T-helper 2 cell treated with Interferon-gamma antibody and Interleukin-4, amounts not matched to agents 100 ng/mL and 5 ng/mL, for 36 hours (primary cell): Measurements from ENCODE around the gene COA1. TPM values are rescaled to one million over a fixed set of nuclear protein-coding genes. Genes with fewer than 3 reads are reported as not detected.

Source experiments
- intact Hi-C: fragments of 100-400 bp; cut with micrococcal nuclease; formaldehyde crosslinking; loops from one replicate; pipeline ENCODE4 v1.15.1; 2023
- total RNA-seq: library from RNA; stranded (reverse); gene quantifications from 2 replicates; pipeline ENCODE4 v1.2.3, GENCODE V29; 2022

COA1 gene
- total RNA-seq, 1 donor from 2014 or later: 51.1 TPM

- intact Hi-C loops: loop anchor here (1.0 kb wide), 1 partner anchor 8 kb away; no protein-coding TSS in a partner anchor
These were observed 70.4 kb downstream of the COA1 start for GRCh38 chr7:43658718-43659548.

DNA sequence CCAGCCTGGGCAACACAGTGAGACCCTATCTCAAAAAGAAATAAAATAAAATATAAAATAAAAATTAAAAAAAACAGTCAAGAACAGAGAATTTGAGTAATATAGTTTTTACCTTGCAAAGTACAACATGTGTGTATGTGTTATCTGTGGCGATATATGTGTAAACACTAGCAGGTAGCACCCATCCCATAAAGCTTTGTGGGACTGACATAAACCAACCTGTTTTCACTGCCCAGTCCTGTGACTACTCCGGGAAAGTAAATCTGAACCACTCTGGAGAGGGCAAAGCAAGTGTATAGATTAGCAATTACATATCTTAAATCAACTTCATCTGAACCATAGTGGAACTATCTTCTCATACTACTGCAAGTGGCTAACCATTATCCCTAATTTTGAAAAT lies 72.3 kb downstream of the COA1 start:
- intact Hi-C loops: no loop called here

GRCh38 chr7:43655584-43655983 lies 73.7 kb downstream of the COA1 start:
- intact Hi-C loops: no loop called here

DNA sequence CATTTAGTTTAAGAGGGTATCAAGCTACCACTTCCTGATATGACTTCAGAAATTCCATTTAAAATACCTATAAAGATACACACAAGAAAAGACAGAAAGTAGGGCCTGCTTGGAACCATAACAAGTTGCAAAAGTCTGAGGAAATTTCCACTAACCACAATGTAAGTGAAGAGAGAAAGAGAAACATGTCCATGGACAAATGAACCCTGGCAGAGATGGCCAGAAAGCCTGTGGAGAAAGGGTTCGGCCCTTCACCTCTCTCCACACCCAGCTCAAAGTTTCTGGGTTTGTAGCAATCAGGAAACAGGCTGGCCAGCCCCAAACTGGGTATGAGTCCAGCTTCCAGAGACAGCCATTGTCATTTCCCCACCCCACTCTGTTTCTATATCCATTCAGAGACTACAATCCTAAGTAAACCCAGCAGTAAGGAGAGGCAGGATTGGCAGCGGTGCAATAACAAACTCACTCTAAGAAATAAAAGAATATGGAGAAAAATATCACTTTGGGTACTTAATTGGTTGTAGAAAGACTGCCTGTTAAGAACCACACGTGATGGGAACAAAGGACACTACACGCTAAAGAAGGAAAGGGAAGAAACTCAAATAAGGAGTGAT lies 75.3 kb downstream of the COA1 start:
- intact Hi-C loops: no loop called here

- intact Hi-C loops: no loop called here
These were observed 75.9 kb downstream of the COA1 start for GRCh38 chr7:43653466-43653865.

- intact Hi-C loops: no loop called here
These were observed 77.0 kb downstream of the COA1 start for GRCh38 chr7:43652364-43652763.

DNA sequence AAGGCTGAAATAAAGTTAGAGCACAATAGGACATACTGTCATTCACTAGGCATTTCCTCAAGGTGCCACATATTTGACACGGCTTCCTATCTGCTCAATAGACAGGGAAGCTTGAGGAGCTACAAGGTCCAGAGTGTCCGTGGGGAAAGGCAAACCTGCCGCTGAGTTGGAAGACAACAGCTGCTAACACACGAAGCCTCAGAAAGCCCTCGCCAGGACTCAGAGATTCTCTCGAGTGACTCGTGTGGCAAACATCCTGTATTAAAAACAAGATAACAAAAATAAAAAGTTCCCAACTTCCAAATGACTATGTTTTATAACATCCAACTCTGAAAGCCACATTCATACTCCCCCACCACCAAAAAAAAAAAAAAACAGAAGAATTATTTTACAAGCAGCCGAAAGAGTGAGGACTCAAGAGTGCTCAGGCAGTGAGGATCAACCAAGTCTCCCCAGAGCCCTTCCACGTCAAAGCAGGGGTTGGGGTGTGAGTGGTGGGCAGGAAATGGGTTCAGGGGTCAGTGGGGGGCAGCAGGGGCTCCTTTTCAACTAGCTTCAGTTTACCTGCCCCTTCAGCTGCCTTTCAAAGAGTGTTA lies 78.8 kb downstream of the COA1 start:
- intact Hi-C loops: loop anchor here (1.0 kb wide), 1 partner anchor 9 kb away; no protein-coding TSS in a partner anchor

- intact Hi-C loops: loop anchor here (1.0 to 2.0 kb wide), 5 partner anchors 13 to 64 kb away; no protein-coding TSS in a partner anchor
These were observed 79.5 kb downstream of the COA1 start for GRCh38 chr7:43649755-43650274.

DNA sequence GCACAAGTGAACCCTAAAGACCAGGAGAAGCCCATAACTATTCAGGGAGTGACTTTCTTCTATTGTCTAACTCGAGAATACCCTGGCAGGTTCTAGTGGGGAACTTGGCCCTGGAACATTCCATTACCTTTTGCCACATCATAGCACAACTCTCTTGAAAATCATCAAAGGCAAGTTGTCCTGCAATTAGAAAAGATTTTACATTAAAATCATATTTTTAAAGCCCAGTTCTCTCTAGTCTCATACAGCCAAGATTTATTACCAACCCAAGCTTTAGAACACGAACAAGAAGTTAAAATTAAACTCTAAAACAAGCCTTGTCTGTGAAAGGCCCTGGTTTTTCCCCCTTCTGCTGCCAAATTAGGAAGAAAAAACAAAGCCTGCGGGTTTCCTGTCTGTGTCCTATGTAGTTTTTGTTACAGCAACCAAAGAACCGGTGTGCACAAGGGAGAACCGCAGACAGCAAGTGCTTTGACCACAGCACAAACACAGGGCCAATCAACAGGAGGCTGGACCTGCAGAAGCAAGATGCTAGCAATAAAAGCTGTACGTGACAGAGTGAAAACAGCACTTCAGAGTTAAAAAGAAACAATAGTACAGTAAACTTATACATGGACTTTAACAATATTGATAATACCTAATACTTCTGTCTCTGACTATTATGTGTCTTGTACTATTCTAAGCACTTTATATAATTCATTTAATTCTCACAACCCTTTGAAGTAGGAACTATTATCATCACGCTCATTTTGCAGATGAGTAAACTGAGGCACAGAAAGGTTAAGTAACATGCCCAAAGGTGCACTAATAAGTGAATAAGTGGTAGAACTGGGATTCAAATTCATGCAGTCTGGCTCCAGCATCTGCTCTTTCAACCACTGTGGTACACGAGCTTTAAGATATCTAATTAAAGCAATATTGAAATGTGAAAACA lies 80.6 kb downstream of the COA1 start:
- intact Hi-C loops: loop anchor here (1.0 to 2.0 kb wide), 5 partner anchors 11 to 62 kb away; no protein-coding TSS in a partner anchor

DNA sequence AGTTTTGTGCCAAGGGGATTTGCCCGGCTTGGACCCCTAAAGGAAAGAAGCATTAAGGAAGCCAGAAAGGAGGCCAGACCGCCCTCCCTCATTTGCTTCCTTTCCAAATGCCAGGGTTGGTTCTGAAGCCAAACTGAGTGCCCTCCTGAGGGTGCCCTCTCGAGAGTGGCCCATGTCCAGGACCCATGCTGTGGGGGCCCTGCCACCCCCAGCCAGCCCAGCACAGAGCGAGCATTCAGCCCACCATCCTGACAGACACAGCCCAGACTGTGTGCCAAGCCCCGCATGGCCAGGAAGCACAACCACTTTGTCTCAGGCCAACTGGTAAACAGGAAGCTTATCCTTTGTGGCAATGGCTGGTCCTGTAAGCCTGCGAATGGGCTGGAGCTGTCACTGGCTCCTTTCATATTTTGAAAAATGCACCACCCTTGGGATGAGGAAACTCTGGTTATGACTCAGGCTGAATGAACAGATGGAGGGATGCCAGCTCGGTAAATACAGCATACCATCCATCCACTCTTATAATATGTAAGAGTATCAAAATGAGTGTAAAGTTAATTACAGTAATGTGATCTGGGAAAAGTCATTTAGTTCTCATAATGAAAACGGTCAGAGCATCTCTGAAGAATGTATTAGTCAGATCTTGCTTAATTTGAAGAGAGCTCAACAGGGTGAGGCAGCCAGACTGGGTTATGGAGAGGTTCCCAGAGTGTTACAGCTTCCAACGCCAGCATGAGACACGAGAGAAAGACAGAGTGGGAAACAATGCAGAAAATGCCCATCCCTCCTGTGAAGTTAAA lies 81.5 kb downstream of the COA1 start:
- intact Hi-C loops: loop anchor here (2.0 kb wide), 2 partner anchors 23 to 31 kb away; no protein-coding TSS in a partner anchor

DNA sequence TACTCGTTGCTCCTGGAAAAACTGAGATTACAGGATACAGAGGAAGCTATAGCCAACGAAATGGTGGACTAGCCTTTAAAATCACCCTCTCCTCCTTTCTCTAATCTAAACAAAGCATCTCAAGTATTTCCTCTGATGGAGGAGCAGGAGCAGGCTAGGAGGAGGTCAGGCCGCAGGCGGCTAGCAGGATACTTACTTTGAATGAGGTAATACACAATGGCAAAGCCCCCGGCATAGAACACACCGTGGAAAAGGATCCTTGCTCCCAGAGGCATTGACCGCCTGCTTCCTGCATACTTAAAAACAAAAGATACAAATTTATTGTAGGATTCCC lies 82.0 kb downstream of the COA1 start:
- intact Hi-C loops: no loop called here

GRCh38 chr7:43646603-43647338 lies 82.6 kb downstream of the COA1 start:
- intact Hi-C loops: no loop called here

- intact Hi-C loops: no loop called here
These were observed 83.6 kb downstream of the COA1 start for GRCh38 chr7:43645699-43646226.

DNA sequence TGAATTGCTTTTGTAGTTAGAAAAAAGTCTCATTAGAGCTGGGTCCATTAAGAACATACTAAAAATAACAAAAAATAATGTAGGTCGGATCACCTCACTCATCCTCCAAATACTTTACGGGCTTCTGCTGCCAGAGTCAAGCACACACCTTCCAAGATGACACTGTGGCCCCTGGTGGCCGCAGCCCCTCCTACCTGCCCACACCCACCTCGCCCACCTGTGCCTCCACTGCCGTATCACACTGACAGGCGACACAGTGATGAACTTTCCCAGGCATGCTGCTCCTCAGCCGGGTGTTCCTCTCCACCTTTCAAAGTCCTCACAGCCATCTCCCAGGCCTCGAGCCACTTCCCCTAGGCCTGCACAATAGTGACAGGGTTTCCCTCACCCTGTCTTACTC lies 85.5 kb downstream of the COA1 start:
- intact Hi-C loops: no loop called here

DNA sequence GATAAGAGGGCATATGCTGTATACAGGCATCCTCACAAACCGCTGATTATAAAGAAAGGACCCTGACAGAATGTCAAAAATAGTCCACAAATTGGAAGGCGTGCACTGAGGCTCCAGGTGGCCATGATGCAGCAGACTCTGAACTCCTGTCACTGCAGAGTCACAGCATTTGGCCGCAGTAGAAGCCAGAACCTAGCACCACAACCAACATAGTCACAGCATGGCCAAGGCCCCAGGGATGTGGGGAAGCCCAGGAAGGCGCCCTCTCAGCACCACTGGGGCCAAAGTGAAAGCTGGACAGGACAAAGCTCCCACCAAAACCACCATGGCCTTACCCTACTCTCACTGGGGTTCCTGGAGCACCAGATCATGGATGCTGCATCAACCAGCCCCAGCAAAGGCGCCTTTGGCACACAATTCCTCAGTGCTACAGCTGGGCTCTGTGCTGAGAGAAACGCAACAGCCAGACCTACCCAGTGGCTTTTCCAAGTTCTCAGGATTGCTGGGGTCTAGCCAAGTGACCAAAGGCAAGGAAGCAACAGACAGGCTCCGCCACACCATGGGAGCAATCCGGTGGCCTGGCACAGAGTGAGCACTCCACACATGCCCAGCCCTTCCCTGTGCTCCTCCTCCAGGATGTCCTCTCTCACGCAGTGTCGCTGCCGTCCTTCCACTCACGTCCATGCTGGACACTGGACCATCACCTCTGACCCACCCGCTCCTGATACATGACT lies 86.3 kb downstream of the COA1 start:
- intact Hi-C loops: no loop called here

- intact Hi-C loops: no loop called here
These were observed 88.6 kb downstream of the COA1 start for GRCh38 chr7:43640679-43641078.

DNA sequence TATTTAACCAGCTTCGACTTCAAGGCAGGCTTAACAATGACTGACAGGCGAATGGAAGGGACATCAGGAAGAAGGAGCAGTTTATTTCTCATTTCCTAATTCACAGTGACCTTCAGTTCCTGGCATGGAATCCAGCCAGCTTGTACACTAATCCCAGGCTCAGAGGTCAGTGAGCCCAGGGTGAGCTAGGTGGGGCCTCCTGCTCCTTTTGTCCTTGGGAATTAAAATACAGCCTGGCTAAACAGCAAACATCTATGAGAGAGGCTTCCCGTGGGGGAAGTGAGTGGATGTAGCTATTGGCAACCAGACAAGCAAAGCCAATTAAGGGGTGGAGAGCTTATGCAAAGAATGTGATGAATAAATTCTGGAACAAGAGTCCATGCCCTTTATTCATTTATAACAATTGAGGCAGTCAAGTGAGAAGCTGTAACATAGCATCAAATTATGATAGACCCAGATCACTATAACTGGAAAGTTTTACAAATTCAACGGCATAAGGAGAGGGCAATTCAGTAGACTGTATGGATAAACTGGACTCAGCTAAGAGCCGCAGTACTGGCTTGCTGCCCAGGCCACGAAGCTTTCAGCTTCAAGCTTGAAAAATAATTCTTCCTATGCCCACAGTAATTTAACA lies 89.3 kb downstream of the COA1 start:
- intact Hi-C loops: no loop called here
